Fibroblast of lung (primary cell): Measurements from ENCODE around the gene ITSN1. TPM values are rescaled to one million over a fixed set of nuclear protein-coding genes. Genes with fewer than 3 reads are reported as not detected.

Experiments used
- DNase-seq, 2 donors: peaks; one replicate each; pipeline versions ENCODE4 v3.0.0 to v3.0.0-alpha.2; 2010; ENCODE audit warnings: low read depth in 2 of 2
- H2AFZ ChIP-seq: 2 replicates; pipeline ENCODE4 v1.5.1; 2012; ENCODE audit warnings: low read length, control low read depth, inconsistent platforms
- H3K27ac ChIP-seq: 2 replicates; pipeline ENCODE4 v1.5.1; 2011; ENCODE audit warnings: low read length, control low read depth; ENCODE audit not compliant: insufficient read depth
- H3K27me3 ChIP-seq: 2 replicates; pipeline ENCODE4 v1.5.1; 2011; ENCODE audit warnings: mild to moderate bottlenecking, low read length; ENCODE audit not compliant: control insufficient read depth, insufficient read depth
- H3K36me3 ChIP-seq: 2 replicates; pipeline ENCODE4 v1.5.1; 2011; ENCODE audit warnings: low read length; ENCODE audit not compliant: control insufficient read depth, insufficient read depth
- H3K4me1 ChIP-seq: 2 replicates; pipeline ENCODE4 v1.5.1; 2011; ENCODE audit warnings: low read length; ENCODE audit not compliant: control insufficient read depth, insufficient read depth; ENCODE audit errors: extremely low read depth
- H3K4me2 ChIP-seq: 2 replicates; pipeline ENCODE4 v1.5.1; 2011; ENCODE audit warnings: low read length, control low read depth; ENCODE audit not compliant: insufficient read depth; ENCODE audit errors: extremely low read depth
- H3K4me3 ChIP-seq, 4 experiments: fragments of 200-600 bp in 1 of 4; sonication (generic) in 1 of 4; replicated peaks in 1 of 4; 2 replicates each; pipeline ENCODE4 v1.5.1; 2011 to 2016; ENCODE audit warnings: low read length in 4 of 4, low read depth in 3 of 4, mild to moderate bottlenecking in 3 of 4, control low read depth in 2 of 4, inconsistent platforms in 1 of 4, mixed read lengths in 1 of 4; ENCODE audit not compliant: insufficient read depth in 1 of 4; ENCODE audit errors: control extremely low read depth in 1 of 4
- H3K79me2 ChIP-seq: 2 replicates; pipeline ENCODE4 v1.5.1; 2012; ENCODE audit warnings: mild to moderate bottlenecking, low read length, inconsistent platforms; ENCODE audit not compliant: control insufficient read depth, insufficient read depth
- H3K9ac ChIP-seq: 2 replicates; pipeline ENCODE4 v1.5.1; 2011; ENCODE audit warnings: mild to moderate bottlenecking, low read length, control low read depth; ENCODE audit not compliant: insufficient read depth
- H3K9me3 ChIP-seq: 2 replicates; pipeline ENCODE4 v1.5.1; 2012; ENCODE audit warnings: low read depth, low read length; ENCODE audit not compliant: control insufficient read depth, insufficient read depth
- H4K20me1 ChIP-seq: 2 replicates; pipeline ENCODE4 v1.5.1; 2011; ENCODE audit warnings: low read length; ENCODE audit not compliant: control insufficient read depth, insufficient read depth; ENCODE audit errors: extremely low read depth
- CTCF ChIP-seq, 2 donors: IDR thresholded peaks in 1 of 2; conservative IDR thresholded peaks in 1 of 2; 1 replicate in 1 of 2; 2 replicates in 1 of 2; pipeline ENCODE4 v1.5.1; 2011 to 2012; ENCODE audit warnings: low read length in 2 of 2, control low read depth in 1 of 2, inconsistent platforms in 1 of 2, low read depth in 1 of 2, mild to moderate bottlenecking in 1 of 2
- EZH2 ChIP-seq: IDR thresholded peaks from 2 replicates; pipeline ENCODE4 v1.5.1; 2012; ENCODE audit warnings: low read length, control low read depth, mild to moderate bottlenecking; ENCODE audit errors: missing control alignments
- polyA plus RNA-seq, 2 donors: library from polyadenylated mRNA; depleted of rRNA in 1 of 2; stranded (reverse) in 1 of 2; unstranded in 1 of 2; fragments of >200 nt; gene quantifications; 2 replicates each; pipeline ENCODE4 v1.2.1, GENCODE V29; 2011 to 2012; ENCODE audit warnings: missing spikeins in 1 of 2
- total RNA-seq: library from RNA; depleted of rRNA; stranded (reverse); fragments of >200 nt; gene quantifications from 2 replicates; pipeline ENCODE4 v1.2.1, GENCODE V29; 2014

ITSN1 gene
- total and polyA plus RNA-seq, 2 donors (not counting 1 experiment from before 2014, with no cell fraction given), result 34.7 to 63.1 TPM

- Histone ChIP-seq H3K79me2 (no peaks in the 10 kb centered on the region), H3K4me3 (no peak overlapping the region), H2AFZ (no peak overlapping the region), H3K27ac (no peak overlapping the region), H3K9ac (no peak overlapping the region), H3K4me1 (no peaks in the 10 kb centered on the region), H3K4me2 (no peak overlapping the region), H4K20me1 (no peaks in the 10 kb centered on the region), H3K27me3 (no peaks in the 10 kb centered on the region), H3K9me3 (no peaks in the 10 kb centered on the region), H3K36me3 (peaks cover 1% of the 10 kb centered on the region)
- no peak for TF ChIP-seq CTCF (conservative IDR thresholded peaks at IDR 0.05 in 1 of 2, IDR thresholded peaks at IDR 0.05 in 1 of 2; ENCODE audit: low read depth in 1 of 2, low read length in 2 of 2)
- no peak for TF ChIP-seq EZH2
- no peak for DNase-seq
Measured at GRCh38 chr21:33748903-33749302, 106.6 kb downstream of the ITSN1 start.

GRCh38 chr21:33750017-33750416, 107.7 kb downstream of the ITSN1 start:
- Histone ChIP-seq H3K27me3 (no peaks in the 10 kb centered on the region), H3K9me3 (no peaks in the 10 kb centered on the region), H3K4me3 (no peak overlapping the region), H3K79me2 (no peaks in the 10 kb centered on the region), H3K36me3 (no peaks in the 10 kb centered on the region), H3K27ac (no peak overlapping the region), H4K20me1 (no peaks in the 10 kb centered on the region), H2AFZ (no peak overlapping the region), H3K4me1 (no peaks in the 10 kb centered on the region), H3K9ac (no peak overlapping the region), H3K4me2 (no peak overlapping the region)
- no peak for TF ChIP-seq EZH2
- no peak for TF ChIP-seq CTCF (conservative IDR thresholded peaks at IDR 0.05 in 1 of 2, IDR thresholded peaks at IDR 0.05 in 1 of 2; ENCODE audit: low read depth in 1 of 2, low read length in 2 of 2)
- no peak for DNase-seq

- no peak overlapping the region for H2AFZ ChIP-seq
- H3K9me3 ChIP-seq, result no peaks in the 10 kb centered on the region
- H3K4me2 ChIP-seq, result no peak overlapping the region
- H3K4me1 ChIP-seq, result no peaks in the 10 kb centered on the region
- H3K4me3 ChIP-seq, result no peak overlapping the region
- no peaks in the 10 kb centered on the region for H4K20me1 ChIP-seq
- no peaks in the 10 kb centered on the region for H3K36me3 ChIP-seq
- no peaks in the 10 kb centered on the region for H3K79me2 ChIP-seq
- H3K27ac ChIP-seq, result no peak overlapping the region
- DNase-seq, result peak in 1 of 2 donors; percentile 31
- no peak overlapping the region for H3K9ac ChIP-seq
- H3K27me3 ChIP-seq, result no peaks in the 10 kb centered on the region
- no peak for TF ChIP-seq CTCF (conservative IDR thresholded peaks at IDR 0.05 in 1 of 2, IDR thresholded peaks at IDR 0.05 in 1 of 2; ENCODE audit: low read depth in 1 of 2, low read length in 2 of 2)
- TF ChIP-seq EZH2, result no peak
Measured at GRCh38 chr21:33751120-33751519, 108.8 kb downstream of the ITSN1 start.
